Loucy (cell line): ENCODE data around the gene ZSWIM1.

Source experiments
- EZH2phosphoT487 ChIP-seq: fragments of 200-600 bp; IDR thresholded peaks from 2 replicates; pipeline ENCODE4 v1.6.1; 2018; ENCODE audit warnings: antibody characterized with exemption, mild to moderate bottlenecking, moderate library complexity, borderline replicate concordance
- TF ChIP-seq, protein P1 (sequence below): fragments of 200-600 bp; sonication (generic); conservative IDR thresholded peaks from 2 replicates; pipeline ENCODE4 v1.5.1; 2014; ENCODE audit warnings: mild to moderate bottlenecking, antibody characterized with exemption, low read length

- TF ChIP-seq EZH2phosphoT487: no peak
- TF ChIP-seq, protein P1, sequence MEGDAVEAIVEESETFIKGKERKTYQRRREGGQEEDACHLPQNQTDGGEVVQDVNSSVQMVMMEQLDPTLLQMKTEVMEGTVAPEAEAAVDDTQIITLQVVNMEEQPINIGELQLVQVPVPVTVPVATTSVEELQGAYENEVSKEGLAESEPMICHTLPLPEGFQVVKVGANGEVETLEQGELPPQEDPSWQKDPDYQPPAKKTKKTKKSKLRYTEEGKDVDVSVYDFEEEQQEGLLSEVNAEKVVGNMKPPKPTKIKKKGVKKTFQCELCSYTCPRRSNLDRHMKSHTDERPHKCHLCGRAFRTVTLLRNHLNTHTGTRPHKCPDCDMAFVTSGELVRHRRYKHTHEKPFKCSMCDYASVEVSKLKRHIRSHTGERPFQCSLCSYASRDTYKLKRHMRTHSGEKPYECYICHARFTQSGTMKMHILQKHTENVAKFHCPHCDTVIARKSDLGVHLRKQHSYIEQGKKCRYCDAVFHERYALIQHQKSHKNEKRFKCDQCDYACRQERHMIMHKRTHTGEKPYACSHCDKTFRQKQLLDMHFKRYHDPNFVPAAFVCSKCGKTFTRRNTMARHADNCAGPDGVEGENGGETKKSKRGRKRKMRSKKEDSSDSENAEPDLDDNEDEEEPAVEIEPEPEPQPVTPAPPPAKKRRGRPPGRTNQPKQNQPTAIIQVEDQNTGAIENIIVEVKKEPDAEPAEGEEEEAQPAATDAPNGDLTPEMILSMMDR: no peak
These were observed 20.3 kb upstream of the ZSWIM1 start for GRCh38 chr20:45860560-45861220.
